Astrocyte (in vitro differentiated cells and primary cell): ENCODE results near the gene SBK3. TPM values are rescaled to one million over a fixed set of nuclear protein-coding genes. Genes with fewer than 3 reads are reported as not detected.

Source experiments
- DNase-seq: peaks from one replicate; pipeline ENCODE4 v3.0.0-alpha.2; 2010; ENCODE audit warnings: low read depth
- FAIRE-seq: peaks from 2 replicates; lab custom pipeline; 2011; peaks lifted over from hg19 to GRCh38; lab: Jason Lieb, UNC
- H2AFZ ChIP-seq: 2 replicates; pipeline ENCODE4 v1.6.0; 2012; ENCODE audit warnings: low read depth, low read length, inconsistent platforms
- H3K27ac ChIP-seq: 2 replicates; pipeline ENCODE4 v1.5.1; 2011; ENCODE audit warnings: low read depth, low read length, inconsistent platforms
- H3K27me3 ChIP-seq: 2 replicates; pipeline ENCODE4 v1.6.0; 2011; ENCODE audit warnings: low read length, inconsistent platforms; ENCODE audit not compliant: insufficient read depth
- H3K36me3 ChIP-seq: 2 replicates; pipeline ENCODE4 v1.5.1; 2011; ENCODE audit warnings: low read length, inconsistent platforms; ENCODE audit not compliant: insufficient read depth
- H3K4me1 ChIP-seq: 2 replicates; pipeline ENCODE4 v1.5.1; 2011; ENCODE audit warnings: low read length, inconsistent platforms; ENCODE audit not compliant: insufficient read depth
- H3K4me2 ChIP-seq: 2 replicates; pipeline ENCODE4 v1.6.0; 2012; ENCODE audit warnings: low read length, inconsistent platforms
- H3K4me3 ChIP-seq: 2 replicates; pipeline ENCODE4 v1.5.1; 2011; ENCODE audit warnings: low read depth, mild to moderate bottlenecking, low read length, inconsistent platforms; ENCODE audit not compliant: insufficient read depth
- H3K79me2 ChIP-seq: 2 replicates; pipeline ENCODE4 v1.6.0; 2012; ENCODE audit warnings: mild to moderate bottlenecking, low read length, inconsistent platforms; ENCODE audit not compliant: insufficient read depth
- H3K9ac ChIP-seq: 2 replicates; pipeline ENCODE4 v1.6.0; 2012; ENCODE audit warnings: mild to moderate bottlenecking, low read length, inconsistent platforms
- H3K9me3 ChIP-seq: 2 replicates; pipeline ENCODE4 v1.5.1; 2012; ENCODE audit warnings: low read depth, mild to moderate bottlenecking, low read length, inconsistent platforms; ENCODE audit not compliant: insufficient read depth
- H4K20me1 ChIP-seq: 2 replicates; pipeline ENCODE4 v1.6.0; 2012; ENCODE audit warnings: low read length, inconsistent platforms; ENCODE audit not compliant: insufficient read depth
- H3K27ac Mint-ChIP-seq: one replicate; pipeline ENCODE4 v1.8.0; 2021; ENCODE audit warnings: mild to moderate bottlenecking, mixed read lengths; ENCODE audit not compliant: unreplicated experiment
- H3K27me3 Mint-ChIP-seq: one replicate; pipeline ENCODE4 v1.8.0; 2021; ENCODE audit warnings: low read depth, mixed read lengths; ENCODE audit not compliant: unreplicated experiment
- H3K36me3 Mint-ChIP-seq: one replicate; pipeline ENCODE4 v1.8.0; 2021; ENCODE audit warnings: low read depth, mixed read lengths; ENCODE audit not compliant: unreplicated experiment
- H3K4me1 Mint-ChIP-seq: one replicate; pipeline ENCODE4 v1.8.0; 2021; ENCODE audit warnings: low read depth, mixed read lengths; ENCODE audit not compliant: unreplicated experiment
- H3K4me3 Mint-ChIP-seq: one replicate; pipeline ENCODE4 v1.8.0; 2021; ENCODE audit warnings: mild to moderate bottlenecking, moderate library complexity, mixed read lengths; ENCODE audit not compliant: unreplicated experiment
- H3K9me3 Mint-ChIP-seq: one replicate; pipeline ENCODE4 v1.8.0; 2021; ENCODE audit warnings: mild to moderate bottlenecking, mixed read lengths; ENCODE audit not compliant: unreplicated experiment
- EZH2 ChIP-seq: IDR thresholded peaks from 2 replicates; pipeline ENCODE4 v1.6.1; 2012; ENCODE audit warnings: mild to moderate bottlenecking, low read length, inconsistent platforms; ENCODE audit not compliant: insufficient read depth
- total RNA-seq: library from RNA; stranded (reverse); gene quantifications from 2 replicates; pipeline ENCODE4 v1.2.1, GENCODE V29; 2021
- TF ChIP-seq, protein P1 (sequence below): IDR thresholded peaks from 2 replicates; pipeline ENCODE4 v1.5.1; 2011; ENCODE audit warnings: low read depth, mild to moderate bottlenecking, inconsistent platforms, low read length, moderate library complexity; ENCODE audit not compliant: insufficient read depth

Gene SBK3
- total RNA-seq, 1 donor from 2014 or later, result 0.91 TPM

- H3K79me2 ChIP-seq, result no peaks in the 10 kb centered on the region
- H3K27ac Mint-ChIP-seq, result no peak overlapping the region
- H3K4me1 Mint-ChIP-seq, result no peaks in the 10 kb centered on the region
- H3K4me1 ChIP-seq, result no peaks in the 10 kb centered on the region
- no peaks in the 10 kb centered on the region for H4K20me1 ChIP-seq
- H3K36me3 Mint-ChIP-seq, result no peaks in the 10 kb centered on the region
- H3K27me3 ChIP-seq, result no peaks in the 10 kb centered on the region
- FAIRE-seq, result no peak
- H3K27me3 Mint-ChIP-seq, result no peaks in the 10 kb centered on the region
- H3K36me3 ChIP-seq, result no peaks in the 10 kb centered on the region
- DNase-seq, result no peak
- H3K9me3 ChIP-seq, result no peaks in the 10 kb centered on the region
- H3K9me3 Mint-ChIP-seq, result no peaks in the 10 kb centered on the region
- no peak for TF ChIP-seq EZH2
- TF ChIP-seq, protein P1, sequence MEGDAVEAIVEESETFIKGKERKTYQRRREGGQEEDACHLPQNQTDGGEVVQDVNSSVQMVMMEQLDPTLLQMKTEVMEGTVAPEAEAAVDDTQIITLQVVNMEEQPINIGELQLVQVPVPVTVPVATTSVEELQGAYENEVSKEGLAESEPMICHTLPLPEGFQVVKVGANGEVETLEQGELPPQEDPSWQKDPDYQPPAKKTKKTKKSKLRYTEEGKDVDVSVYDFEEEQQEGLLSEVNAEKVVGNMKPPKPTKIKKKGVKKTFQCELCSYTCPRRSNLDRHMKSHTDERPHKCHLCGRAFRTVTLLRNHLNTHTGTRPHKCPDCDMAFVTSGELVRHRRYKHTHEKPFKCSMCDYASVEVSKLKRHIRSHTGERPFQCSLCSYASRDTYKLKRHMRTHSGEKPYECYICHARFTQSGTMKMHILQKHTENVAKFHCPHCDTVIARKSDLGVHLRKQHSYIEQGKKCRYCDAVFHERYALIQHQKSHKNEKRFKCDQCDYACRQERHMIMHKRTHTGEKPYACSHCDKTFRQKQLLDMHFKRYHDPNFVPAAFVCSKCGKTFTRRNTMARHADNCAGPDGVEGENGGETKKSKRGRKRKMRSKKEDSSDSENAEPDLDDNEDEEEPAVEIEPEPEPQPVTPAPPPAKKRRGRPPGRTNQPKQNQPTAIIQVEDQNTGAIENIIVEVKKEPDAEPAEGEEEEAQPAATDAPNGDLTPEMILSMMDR, result no peak
- no peak overlapping the region for H3K9ac ChIP-seq
- H2AFZ ChIP-seq, result no peak overlapping the region
- no peak overlapping the region for H3K4me3 Mint-ChIP-seq
- no peak overlapping the region for H3K4me3 ChIP-seq
- no peak overlapping the region for H3K27ac ChIP-seq
- no peak overlapping the region for H3K4me2 ChIP-seq
Observed at GRCh38 chr19:55530996-55531395, 14.3 kb downstream of the SBK3 start.

GRCh38 chr19:55529636-55530234 is 15.6 kb downstream of the SBK3 start:
- Mint-ChIP-seq H3K9me3 (no peaks in the 10 kb centered on the region), H3K36me3 (no peaks in the 10 kb centered on the region), H3K27ac (no peak overlapping the region), H3K4me3 (no peak overlapping the region), H3K27me3 (no peaks in the 10 kb centered on the region), H3K4me1 (no peaks in the 10 kb centered on the region)
- Histone ChIP-seq H3K9ac (no peak overlapping the region), H3K4me2 (no peak overlapping the region), H2AFZ (no peak overlapping the region), H3K27me3 (no peaks in the 10 kb centered on the region), H3K27ac (no peak overlapping the region), H3K4me3 (no peak overlapping the region), H4K20me1 (no peaks in the 10 kb centered on the region), H3K4me1 (no peaks in the 10 kb centered on the region), H3K9me3 (no peaks in the 10 kb centered on the region), H3K36me3 (no peaks in the 10 kb centered on the region), H3K79me2 (no peaks in the 10 kb centered on the region)
- no peak for DNase-seq
- TF ChIP-seq, protein P1, result no peak
- TF ChIP-seq EZH2, result no peak
- FAIRE-seq, result no peak

GRCh38 chr19:55528030-55528803 is 17.1 kb downstream of the SBK3 start:
- Histone ChIP-seq H2AFZ (no peak overlapping the region), H3K4me1 (no peaks in the 10 kb centered on the region), H4K20me1 (no peaks in the 10 kb centered on the region), H3K27me3 (no peaks in the 10 kb centered on the region), H3K9ac (no peak overlapping the region), H3K4me3 (no peak overlapping the region), H3K27ac (no peak overlapping the region), H3K4me2 (peak overlapping the region; percentile 20), H3K36me3 (no peaks in the 10 kb centered on the region), H3K9me3 (no peaks in the 10 kb centered on the region), H3K79me2 (no peaks in the 10 kb centered on the region)
- FAIRE-seq (no peak), DNase-seq (no peak)
- TF ChIP-seq, protein P1, result no peak
- TF ChIP-seq EZH2, result no peak
- no peaks in the 10 kb centered on the region for H3K36me3 Mint-ChIP-seq
- H3K9me3 Mint-ChIP-seq, result no peaks in the 10 kb centered on the region
- H3K4me1 Mint-ChIP-seq, result no peaks in the 10 kb centered on the region
- no peak overlapping the region for H3K27ac Mint-ChIP-seq
- no peaks in the 10 kb centered on the region for H3K27me3 Mint-ChIP-seq
- no peak overlapping the region for H3K4me3 Mint-ChIP-seq
